ENCODE results near the gene PTPRG. TPM values are rescaled to one million over a fixed set of nuclear protein-coding genes. Genes with fewer than 3 reads are reported as not detected.

Gene PTPRG
- total and polyA plus RNA-seq, 2 donors (not counting 1 experiment from before 2014, with no cell fraction given): 67.0 to 97.9 TPM

DNA sequence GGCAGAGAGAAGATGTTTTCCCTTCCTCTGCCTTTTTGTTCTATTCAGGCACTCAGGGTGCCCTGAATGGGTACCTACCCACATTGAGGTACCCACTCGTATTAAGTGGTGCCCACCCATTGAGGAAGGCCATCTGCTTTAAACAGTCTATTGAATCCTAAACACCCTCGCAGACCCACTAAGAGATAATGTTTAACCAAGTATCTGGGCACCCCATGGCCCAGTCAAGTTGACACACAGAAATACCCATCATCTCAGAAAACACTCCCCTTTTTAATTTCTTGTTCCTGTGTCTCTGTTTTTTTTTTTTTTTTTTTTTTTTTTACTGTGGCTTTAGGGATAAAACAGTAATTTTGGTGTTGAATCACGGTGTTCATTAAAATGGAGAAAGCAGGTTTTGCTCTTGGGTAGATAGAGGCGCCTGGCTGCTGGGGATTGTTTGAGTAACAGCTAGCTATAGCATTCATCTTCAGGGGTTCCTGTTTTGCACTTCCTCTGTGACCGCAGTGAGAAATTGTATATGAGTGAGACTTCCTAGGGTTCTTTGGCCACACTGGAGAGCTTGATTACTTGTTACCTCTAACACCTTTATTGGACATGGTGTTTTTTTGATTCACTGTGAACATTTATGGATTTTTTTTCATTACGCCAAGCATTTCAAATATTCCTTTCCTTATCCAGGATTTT is 259.1 kb downstream of the PTPRG start:
- Histone ChIP-seq H3K27ac (ENCODE audit: insufficient read depth, low read length) (no peak overlapping the region), H3K4me2 (ENCODE audit: extremely low read depth, insufficient read depth, low read length) (no peak overlapping the region)

DNA sequence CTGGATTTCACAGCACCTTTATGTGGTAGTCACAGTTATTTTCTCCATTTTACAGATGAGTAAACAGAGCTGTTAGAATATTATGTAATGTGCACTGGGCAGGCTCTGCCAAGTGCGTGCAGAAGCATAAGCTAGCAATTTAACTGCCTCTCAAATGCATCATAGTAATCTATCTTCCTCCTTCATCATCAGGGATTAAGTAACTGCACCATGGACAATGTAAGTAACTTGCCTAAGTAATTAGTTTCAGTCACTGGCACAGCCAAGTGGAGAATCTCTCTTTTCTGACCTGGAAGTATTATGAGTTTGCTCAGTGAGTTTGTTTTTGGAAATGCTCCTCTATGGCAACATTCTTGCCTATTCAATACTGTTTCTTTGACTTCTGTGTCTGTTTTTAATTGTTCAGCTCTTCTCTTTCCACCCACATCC is 260.5 kb downstream of the PTPRG start:
- no peak for TF ChIP-seq EZH2 (IDR thresholded peaks at IDR 0.05; ENCODE audit: low read length, missing control alignments)
- TF ChIP-seq, protein P1, sequence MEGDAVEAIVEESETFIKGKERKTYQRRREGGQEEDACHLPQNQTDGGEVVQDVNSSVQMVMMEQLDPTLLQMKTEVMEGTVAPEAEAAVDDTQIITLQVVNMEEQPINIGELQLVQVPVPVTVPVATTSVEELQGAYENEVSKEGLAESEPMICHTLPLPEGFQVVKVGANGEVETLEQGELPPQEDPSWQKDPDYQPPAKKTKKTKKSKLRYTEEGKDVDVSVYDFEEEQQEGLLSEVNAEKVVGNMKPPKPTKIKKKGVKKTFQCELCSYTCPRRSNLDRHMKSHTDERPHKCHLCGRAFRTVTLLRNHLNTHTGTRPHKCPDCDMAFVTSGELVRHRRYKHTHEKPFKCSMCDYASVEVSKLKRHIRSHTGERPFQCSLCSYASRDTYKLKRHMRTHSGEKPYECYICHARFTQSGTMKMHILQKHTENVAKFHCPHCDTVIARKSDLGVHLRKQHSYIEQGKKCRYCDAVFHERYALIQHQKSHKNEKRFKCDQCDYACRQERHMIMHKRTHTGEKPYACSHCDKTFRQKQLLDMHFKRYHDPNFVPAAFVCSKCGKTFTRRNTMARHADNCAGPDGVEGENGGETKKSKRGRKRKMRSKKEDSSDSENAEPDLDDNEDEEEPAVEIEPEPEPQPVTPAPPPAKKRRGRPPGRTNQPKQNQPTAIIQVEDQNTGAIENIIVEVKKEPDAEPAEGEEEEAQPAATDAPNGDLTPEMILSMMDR (conservative IDR thresholded peaks at IDR 0.05 in 1 of 2, IDR thresholded peaks at IDR 0.05 in 1 of 2; ENCODE audit: low read depth in 1 of 2, low read length in 2 of 2): no peak
- Histone ChIP-seq H3K9ac (ENCODE audit: insufficient read depth, low read length) (no peak overlapping the region), H3K4me3 (replicated peaks in 1 of 4; ENCODE audit: control extremely low read depth in 1 of 4, insufficient read depth in 1 of 4, low read depth in 3 of 4, low read length in 4 of 4) (no peak overlapping the region), H3K9me3 (ENCODE audit: control insufficient read depth, insufficient read depth, low read depth, low read length) (no peaks in the 10 kb centered on the region), H2AFZ (ENCODE audit: low read length) (no peak overlapping the region), H4K20me1 (ENCODE audit: control insufficient read depth, extremely low read depth, insufficient read depth, low read length) (no peaks in the 10 kb centered on the region), H3K27ac (ENCODE audit: insufficient read depth, low read length) (no peak overlapping the region), H3K79me2 (ENCODE audit: control insufficient read depth, insufficient read depth, low read length) (no peaks in the 10 kb centered on the region), H3K4me1 (ENCODE audit: control insufficient read depth, extremely low read depth, insufficient read depth, low read length) (peaks cover 2% of the 10 kb centered on the region), H3K27me3 (ENCODE audit: control insufficient read depth, insufficient read depth, low read length) (no peaks in the 10 kb centered on the region), H3K36me3 (ENCODE audit: control insufficient read depth, insufficient read depth, low read length) (no peaks in the 10 kb centered on the region), H3K4me2 (ENCODE audit: extremely low read depth, insufficient read depth, low read length) (no peak overlapping the region)
- peak; percentile 36 to 71 for DNase-seq (ENCODE audit: low read depth in 2 of 2)

More for the DNA sequence above, 259.1 kb downstream of the PTPRG start:
- Histone ChIP-seq H3K4me1 (ENCODE audit: control insufficient read depth, extremely low read depth, insufficient read depth, low read length) (peaks cover 2% of the 10 kb centered on the region), H3K9ac (ENCODE audit: insufficient read depth, low read length) (no peak overlapping the region), H3K27me3 (ENCODE audit: control insufficient read depth, insufficient read depth, low read length) (no peaks in the 10 kb centered on the region), H4K20me1 (ENCODE audit: control insufficient read depth, extremely low read depth, insufficient read depth, low read length) (no peaks in the 10 kb centered on the region), H2AFZ (ENCODE audit: low read length) (no peak overlapping the region), H3K36me3 (ENCODE audit: control insufficient read depth, insufficient read depth, low read length) (no peaks in the 10 kb centered on the region), H3K79me2 (ENCODE audit: control insufficient read depth, insufficient read depth, low read length) (no peaks in the 10 kb centered on the region), H3K9me3 (ENCODE audit: control insufficient read depth, insufficient read depth, low read depth, low read length) (no peaks in the 10 kb centered on the region), H3K4me3 (replicated peaks in 1 of 4; ENCODE audit: control extremely low read depth in 1 of 4, insufficient read depth in 1 of 4, low read depth in 3 of 4, low read length in 4 of 4) (no peak overlapping the region)
- TF ChIP-seq EZH2 (IDR thresholded peaks at IDR 0.05; ENCODE audit: low read length, missing control alignments): no peak
- DNase-seq (ENCODE audit: low read depth in 2 of 2): no peak

DNA sequence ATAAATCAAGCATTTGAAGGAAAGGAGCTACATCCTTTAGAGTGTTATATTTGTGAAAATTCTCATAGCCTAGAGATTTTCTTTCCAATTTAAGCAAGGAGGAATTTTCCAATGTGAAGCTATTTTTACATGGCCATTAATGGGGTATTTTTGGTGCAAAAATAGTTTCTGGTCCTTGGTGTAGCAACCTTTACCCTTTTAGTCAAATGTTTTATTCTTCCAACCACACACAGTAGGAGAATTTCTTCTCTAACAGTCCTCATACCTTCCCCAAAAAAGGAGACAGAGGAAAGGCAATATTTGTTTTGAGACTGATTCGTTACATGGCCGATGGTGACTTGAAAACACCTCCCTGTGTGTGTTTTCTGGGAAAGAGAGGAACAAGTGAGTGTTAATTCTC is 261.2 kb downstream of the PTPRG start:
- TF ChIP-seq EZH2 (IDR thresholded peaks at IDR 0.05; ENCODE audit: low read length, missing control alignments): no peak
- TF ChIP-seq, protein P1 (conservative IDR thresholded peaks at IDR 0.05 in 1 of 2, IDR thresholded peaks at IDR 0.05 in 1 of 2; ENCODE audit: low read depth in 1 of 2, low read length in 2 of 2): no peak
- Histone ChIP-seq H3K9me3 (ENCODE audit: control insufficient read depth, insufficient read depth, low read depth, low read length) (no peaks in the 10 kb centered on the region), H3K9ac (ENCODE audit: insufficient read depth, low read length) (no peak overlapping the region), H3K4me2 (ENCODE audit: extremely low read depth, insufficient read depth, low read length) (no peak overlapping the region), H3K27me3 (ENCODE audit: control insufficient read depth, insufficient read depth, low read length) (no peaks in the 10 kb centered on the region), H3K36me3 (ENCODE audit: control insufficient read depth, insufficient read depth, low read length) (no peaks in the 10 kb centered on the region), H3K27ac (ENCODE audit: insufficient read depth, low read length) (no peak overlapping the region), H3K4me1 (ENCODE audit: control insufficient read depth, extremely low read depth, insufficient read depth, low read length) (peaks cover 2% of the 10 kb centered on the region), H2AFZ (ENCODE audit: low read length) (no peak overlapping the region), H3K79me2 (ENCODE audit: control insufficient read depth, insufficient read depth, low read length) (no peaks in the 10 kb centered on the region), H4K20me1 (ENCODE audit: control insufficient read depth, extremely low read depth, insufficient read depth, low read length) (no peaks in the 10 kb centered on the region), H3K4me3 (replicated peaks in 1 of 4; ENCODE audit: control extremely low read depth in 1 of 4, insufficient read depth in 1 of 4, low read depth in 3 of 4, low read length in 4 of 4) (no peak overlapping the region)
- DNase-seq (ENCODE audit: low read depth in 2 of 2): no peak
